ENCODE measurements around the gene TMEM215.
"Not testable (repeated sequence)": the region's sequence is repeated elsewhere in the genome, so short reads cannot be mapped to it uniquely, and the experiment has no call there.

Gene TMEM215, protein sequence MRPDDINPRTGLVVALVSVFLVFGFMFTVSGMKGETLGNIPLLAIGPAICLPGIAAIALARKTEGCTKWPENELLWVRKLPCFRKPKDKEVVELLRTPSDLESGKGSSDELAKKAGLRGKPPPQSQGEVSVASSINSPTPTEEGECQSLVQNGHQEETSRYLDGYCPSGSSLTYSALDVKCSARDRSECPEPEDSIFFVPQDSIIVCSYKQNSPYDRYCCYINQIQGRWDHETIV

DNA sequence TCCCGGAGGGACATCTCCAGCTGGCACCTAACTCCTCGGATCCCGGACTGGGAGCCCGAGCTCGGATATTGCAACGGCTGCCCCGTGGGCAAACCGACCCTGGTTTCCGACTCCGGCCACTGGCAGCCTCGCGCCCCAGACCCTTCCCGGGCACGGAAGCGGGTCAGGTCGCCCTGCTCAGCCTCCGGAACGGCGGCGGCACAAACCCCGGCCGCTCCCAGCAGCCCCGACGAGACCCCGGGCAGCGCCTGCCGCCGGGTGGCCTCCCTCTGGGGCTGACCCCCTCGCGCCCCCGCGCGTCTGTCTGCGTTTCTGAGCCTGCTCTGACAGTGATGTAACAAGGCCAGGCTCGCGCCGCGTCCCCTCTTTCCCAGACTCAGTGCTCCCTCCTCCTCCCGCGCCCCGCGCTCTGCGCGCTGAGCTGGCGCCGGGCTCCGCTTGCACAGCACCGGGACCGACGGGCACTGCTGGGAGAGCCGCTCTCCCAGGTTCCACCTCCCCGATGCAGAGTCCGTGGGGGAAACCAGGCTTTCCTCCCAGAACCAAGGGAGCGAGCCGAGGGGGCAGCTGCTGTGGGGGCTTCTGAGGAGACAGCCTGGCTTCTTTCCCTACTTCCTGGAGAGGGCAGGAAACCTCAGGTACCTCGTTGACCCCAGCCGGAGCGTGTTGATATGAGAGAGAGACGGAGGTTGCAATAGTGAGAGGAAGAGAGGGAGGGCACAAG, at the start of gene TMEM215:
Gene TMEM215 (plus strand): TSS at position 373 of the 724 bp plus-strand sequence. CDS start 644 bp downstream, outside the sequence.
- no peak for DNase-seq

DNA sequence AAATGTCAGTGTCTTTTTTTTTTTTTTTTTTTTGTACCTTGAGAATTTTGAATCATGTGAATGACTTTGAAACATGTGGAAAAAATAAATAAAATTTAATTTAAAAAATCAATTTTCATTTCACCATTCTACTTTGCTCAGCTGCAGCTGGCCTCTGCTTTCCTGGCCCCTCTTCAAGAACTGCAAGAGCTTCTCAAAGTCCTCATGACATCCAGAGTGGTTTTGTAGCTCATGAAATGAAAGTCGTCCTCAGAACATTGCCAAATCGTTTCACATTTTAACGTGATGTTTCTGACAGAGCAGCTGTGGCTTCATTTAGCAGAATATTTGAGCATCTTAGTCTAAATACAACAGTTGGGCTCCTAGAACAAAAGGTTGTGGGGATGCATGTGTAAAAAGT, 47.9 kb upstream of the TMEM215 start:
- DNase-seq = no peak

DNA sequence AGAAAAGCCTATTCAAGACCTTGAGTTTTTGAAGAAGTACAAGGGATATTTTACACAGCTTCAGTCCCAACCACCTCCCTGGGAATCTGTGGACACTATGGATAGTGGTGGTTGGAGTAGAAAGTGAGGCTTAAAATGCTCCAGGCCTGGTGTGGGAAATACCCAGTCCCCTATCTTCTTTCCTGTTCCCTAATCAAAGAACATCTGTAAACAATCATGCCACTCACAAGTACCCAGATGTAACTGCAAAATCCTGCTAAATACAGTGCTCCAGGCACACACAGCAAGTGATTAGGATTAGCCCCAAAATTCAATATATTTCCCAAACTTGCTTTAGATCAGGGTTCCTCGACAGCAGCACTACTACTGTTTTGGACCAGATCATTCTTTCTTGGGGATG, 46.0 kb upstream of the TMEM215 start:
- DNase-seq = no peak

DNA sequence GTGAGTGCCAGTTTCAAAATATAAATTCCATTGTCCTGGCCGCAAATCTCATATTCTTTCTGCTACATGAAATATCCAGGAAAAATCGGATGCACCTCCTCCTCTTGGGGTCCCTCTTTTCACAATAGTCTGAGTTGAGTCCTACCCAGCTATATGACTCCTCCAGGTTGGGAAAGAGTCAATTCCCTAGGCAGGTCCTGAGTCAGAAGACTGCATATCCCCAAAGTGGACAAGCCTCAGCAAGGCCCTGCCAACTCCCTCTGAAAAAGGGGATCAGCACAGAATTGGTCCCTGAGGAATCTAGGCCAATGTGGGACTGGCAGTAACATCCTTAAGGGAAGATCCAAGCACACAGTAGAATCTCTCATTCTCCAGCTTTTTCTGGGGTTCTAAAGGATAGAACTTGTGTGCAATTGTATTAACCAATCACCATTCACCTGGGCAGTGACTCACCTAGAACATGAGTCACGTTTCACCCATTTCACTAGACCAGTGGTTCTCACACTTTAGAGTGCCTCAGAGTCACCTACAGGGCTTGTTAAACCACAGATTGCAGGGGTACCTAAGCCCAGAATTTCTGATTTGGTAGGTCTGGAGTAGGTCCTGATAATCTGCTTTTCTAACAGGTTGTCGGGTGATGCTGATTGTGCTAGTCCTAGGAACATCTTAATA, 44.7 kb upstream of the TMEM215 start:
- no peak for DNase-seq

DNA sequence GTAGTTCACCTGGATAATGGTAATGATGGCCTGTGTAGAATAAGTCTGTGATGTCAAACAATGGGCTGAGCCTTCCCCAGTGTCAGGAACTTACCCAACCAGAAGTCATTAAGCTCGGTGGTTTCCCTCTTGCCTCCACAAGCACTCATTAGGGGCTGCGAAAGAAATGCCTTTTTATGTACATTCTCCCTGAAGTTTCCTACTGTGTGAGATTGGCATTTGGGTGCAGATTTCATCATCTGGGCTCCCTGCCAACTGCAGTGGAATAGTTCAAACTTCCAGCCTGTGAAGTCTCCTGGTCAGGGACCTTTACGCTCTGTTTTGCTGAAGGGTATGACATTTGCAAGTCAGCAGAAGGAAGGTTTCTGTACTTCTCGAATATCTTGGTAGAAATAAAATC, 41.6 kb upstream of the TMEM215 start:
- no peak for DNase-seq

DNA sequence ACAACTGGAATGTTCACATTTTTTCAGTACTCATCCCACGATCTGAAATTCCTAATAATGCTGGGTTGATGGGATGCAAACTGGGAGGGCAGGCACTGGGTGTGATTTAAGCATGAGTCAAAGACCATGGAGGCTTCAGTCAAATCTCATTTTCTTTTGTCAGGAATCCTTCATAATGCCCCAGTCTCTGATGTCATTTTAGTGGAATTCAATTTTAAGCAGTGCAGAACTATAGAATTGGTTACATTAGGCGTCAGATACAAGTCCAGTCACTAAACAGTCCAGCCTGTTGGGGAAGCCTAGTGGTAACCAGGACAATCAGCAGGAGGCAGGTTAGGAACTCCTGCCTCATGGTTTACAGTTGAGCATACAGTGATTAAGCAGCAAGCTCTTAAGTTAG, 41.0 kb upstream of the TMEM215 start:
- DNase-seq = no peak

DNA sequence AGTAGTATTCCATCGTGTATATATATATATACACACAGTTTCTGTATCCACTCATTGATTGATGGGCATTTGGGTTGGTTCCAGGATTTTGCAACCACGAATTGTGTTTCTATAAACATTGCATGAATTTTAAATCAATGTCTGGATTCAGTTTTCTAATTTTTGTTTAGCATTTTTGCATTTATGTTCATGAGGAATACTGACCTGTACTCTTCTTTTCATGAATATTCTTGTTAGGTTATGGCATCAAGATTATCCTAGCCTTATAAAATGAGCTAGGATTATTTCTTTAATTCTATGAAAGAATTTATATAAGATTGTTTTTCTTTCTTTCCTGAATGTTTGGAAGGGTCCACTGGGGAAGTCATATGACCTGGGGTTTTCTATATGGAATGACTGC, 35.3 kb upstream of the TMEM215 start:
- DNase-seq = no peak

DNA sequence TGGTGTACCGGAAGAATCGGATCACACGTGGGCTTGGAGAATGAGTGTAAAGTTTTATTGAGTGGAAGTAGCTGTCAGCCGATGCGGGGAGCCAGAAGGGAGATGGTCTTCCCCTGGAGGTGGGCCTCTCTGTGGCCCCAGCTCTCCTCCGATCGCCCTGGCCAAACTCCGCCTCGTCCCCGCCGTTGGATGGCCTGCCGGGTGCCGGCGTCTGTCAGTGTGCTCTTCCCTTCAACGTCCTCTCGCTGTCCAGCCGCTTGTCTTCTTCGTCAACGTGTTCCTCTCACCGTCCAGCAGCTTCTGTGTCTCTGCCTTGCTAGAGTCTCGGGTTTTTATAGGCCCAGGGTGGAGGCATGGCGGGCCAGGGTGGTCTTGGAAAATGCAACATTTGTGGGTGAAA, 27.6 kb upstream of the TMEM215 start:
- no peak for DNase-seq

DNA sequence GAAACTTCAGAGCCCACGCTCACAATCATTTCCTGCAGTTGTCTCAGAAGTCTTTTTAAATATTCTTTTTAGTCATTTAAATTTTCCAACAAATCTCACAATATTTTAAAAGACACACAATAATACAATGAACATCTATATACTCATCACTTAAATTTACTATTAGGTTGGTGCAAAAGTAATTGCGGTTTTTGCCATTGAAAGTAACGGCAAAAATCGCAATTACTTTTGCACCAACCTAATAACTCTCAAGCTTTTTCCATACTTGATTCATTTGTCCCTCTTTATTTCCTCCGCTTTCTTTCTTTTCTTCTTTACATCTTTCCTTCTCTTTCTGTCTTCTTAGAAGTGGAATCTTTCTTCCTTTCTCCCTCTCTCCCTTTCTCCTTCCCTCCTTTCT, 19.2 kb upstream of the TMEM215 start:
- no peak for DNase-seq

DNA sequence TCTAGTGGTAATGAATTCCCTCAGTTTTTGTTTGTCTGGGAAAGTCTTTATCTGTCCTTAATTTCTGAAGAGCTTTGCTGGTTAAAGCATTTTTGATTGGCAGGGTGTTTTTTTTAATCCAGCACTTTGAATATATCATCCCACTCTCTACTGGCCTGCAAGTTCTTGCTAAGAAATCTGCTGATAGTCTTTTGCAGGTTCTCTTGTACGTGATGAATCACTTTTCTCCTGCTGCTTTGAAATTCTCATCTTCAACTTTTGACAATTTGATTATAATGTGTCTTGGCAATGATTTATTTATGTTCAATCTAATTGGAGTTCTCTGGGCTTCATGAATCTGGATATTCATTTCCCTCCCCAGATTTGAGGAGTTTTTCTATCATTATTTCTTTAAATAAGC, 8.1 kb upstream of the TMEM215 start:
- no peak for DNase-seq

DNA sequence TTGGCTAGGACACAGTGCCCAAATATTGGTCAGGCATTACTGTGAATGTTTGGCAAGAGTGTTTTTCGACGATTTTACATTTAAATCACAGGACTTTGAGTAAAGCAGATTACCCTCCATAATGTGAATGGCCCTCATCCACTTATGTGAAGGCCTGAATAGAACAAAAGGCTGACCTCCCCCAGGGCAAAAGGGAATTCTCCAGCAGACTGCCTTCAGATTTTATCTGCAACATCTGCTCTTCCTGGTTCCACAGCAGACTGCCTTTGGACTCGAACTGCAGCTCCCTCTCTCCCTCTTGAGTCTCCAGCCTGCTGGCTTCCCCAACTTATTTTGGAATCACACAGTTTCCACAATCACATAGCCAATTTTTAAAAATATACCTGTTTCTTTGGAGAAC, 7.1 kb upstream of the TMEM215 start:
- DNase-seq = no peak

DNA sequence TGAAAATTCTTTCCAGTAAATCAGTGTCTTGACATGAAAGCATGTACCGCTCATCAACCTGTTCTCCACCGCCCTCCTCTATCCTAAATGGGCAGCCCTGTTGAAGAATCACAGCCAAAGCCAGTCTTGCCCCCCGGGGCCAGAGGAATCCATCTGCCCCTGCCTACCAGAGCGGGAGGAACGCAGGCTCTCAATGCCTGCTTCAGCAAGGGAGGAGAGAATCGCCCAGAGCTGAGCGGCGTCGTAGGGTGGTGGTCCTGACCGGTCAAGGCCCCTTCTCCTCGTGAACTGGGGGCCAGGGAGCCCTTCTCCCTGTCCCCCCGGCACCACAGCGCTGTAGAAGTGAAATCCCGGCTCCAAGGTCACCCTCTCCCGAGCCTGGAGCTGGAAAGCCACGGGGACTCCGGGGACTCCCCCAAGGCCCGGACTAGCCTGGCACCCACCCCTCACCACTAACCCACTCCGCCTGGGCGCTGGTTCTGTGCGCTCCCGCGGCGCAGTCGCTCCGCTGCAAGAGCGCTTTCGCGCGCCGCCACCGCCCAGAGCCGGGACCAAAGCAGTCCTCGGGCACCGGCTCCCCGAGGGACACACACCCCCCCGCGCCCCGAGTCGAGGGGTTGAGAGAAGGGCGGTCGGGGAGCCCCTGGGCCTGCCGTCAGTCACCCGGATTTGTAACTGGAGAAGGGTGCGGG, 718 bp upstream of the TMEM215 start:
- DNase-seq = no peak

DNA sequence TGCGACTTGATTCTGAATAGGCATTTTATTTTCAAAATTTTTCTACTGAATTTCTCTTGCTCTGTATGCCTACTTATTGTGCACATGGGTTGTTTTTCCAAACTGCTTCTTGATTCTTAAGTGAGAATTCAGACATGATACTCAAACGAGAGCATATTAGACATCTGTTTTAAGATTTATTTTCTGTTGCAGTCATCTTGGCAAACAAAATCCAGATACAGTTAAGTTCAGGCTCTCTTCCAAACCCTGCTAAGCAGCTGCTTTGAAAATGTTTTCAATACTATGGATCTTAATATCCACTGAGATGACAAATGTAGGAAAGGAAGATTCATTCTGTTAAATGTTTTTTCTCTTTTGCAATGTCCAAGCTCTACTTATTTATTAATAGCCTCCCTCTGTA, 4.5 kb downstream of the TMEM215 start:
- no peak for DNase-seq

DNA sequence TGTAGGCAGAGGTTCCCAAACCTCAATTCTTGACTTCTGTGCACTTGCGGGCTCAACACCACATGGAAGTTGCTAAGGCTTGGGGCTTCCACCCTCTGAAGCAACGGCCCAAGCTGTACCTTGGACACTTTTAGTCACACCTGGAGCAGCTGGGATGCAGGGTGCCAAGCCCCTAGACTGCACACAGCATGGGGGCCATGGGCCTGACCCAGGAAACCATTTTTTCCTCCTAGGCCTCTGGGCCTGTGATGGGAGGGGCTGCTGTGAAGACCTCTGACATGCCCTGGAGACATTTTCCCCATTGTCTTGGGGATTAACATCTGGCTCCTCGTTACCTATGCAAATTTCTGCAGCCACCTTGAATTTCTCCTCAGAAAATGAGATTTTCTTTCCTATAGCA, 12.7 kb downstream of the TMEM215 start:
- DNase-seq = not testable (repeated sequence)

DNA sequence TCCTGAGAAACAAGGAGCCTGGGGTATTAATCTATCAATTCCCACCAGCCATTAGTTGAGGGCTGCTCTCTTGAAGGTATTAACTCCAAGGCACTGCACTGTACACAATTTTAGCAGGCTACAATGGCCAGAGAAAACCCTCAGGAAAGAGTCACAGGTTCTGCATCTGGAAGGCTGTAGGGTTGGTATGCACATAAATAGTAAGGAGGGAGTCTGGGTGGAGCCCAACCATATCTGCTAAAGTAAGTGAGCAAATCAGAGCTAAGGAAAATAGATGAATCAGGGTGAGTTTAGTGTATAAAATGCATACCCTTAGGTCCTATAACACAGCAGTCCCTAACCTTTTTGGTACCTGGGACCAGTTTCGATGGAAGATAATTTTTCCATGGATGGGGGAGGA, 18.2 kb downstream of the TMEM215 start:
- DNase-seq = no peak

DNA sequence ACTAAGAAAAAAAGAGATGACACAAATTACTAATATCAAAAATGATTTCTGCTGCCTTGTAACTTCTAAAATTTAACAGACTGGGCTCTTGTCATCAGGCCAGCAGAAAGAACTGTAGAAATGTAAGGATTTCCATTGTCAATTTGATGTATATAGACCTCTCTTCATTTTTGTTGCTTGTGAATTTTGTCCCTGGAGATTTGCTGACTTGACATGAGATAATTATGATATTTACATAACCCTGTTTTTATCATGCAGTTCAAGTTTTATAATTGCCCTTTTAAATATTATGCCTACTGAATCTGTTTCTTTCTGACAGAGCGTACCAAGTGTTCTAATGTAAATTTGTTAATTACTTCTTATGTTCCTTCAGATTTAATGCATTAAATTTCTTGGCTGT, 23.9 kb downstream of the TMEM215 start:
- DNase-seq = no peak

DNA sequence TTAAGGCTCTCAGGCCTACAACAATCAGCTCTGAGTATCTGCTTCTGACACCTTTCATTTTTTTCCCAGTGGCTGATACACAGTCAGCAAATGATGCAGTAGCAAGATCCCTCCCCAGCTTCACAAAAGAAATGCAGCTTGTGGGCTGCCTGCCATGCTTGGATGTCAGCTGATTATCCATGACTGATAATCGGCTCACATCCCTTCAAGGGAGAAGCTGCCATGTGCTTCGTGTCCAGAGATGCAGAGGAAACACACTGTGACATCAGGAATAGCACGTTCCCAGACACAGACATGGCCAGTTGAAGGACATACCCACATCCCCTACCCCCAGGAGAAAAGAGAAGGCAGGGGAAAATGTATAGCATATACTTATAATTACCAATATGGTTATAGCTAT, 27.9 kb downstream of the TMEM215 start:
- DNase-seq = no peak

DNA sequence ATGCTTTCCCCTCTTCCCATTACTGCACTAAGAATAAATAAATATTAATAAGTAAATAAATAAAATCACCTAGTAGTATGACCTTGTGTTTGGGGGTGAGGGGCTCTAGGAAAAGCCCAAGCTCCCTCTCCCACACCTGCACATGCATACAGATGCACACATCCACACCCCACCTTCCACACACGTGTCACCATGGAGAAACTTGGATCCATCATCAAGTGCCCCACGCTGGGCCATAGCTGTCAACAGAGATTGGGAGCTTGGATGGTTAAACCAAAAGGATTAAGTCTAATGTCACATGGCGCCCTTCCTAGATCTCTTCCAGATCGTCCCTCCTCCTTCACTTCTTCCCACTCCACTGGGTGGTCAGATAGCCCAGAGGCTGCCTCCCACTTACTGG, 37.0 kb downstream of the TMEM215 start:
- no peak for DNase-seq

DNA sequence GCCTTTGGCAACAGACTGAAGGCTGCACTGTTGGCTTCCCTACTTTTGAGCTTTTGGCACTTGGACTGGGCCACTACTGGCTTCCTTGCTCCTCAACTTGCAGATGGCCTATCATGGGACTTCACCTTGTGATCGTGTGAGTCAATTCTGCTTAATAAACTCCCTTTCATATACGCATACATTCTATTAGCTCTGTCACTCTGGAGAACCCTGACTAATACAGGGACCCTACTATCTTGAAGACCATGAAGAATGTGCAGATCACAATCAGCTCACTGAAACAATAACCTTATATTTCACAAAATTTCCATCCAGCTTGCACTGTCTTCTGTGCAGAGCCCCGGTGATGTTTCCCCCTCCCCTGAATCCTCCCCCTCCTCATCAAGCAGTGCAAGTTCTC, 39.8 kb downstream of the TMEM215 start:
- DNase-seq = no peak

DNA sequence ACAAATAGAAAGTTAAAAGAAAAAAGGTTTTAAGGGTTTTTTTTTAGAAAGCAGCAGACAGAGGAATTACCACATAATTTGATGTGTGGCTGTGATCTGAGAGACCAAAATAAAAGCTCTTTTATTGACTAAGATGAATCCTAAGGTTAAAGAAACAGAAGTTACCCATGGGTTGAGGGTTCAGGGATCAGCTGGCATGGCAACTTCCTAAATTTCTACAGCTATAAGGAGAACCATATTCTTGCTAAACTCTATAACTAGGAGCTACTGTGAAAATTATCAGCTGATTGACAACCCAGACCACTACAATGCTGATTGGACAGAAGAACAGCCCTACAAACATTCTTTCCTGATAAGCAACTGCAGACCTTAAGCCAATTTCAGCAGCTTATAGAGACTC, 40.2 kb downstream of the TMEM215 start:
- DNase-seq = no peak

DNA sequence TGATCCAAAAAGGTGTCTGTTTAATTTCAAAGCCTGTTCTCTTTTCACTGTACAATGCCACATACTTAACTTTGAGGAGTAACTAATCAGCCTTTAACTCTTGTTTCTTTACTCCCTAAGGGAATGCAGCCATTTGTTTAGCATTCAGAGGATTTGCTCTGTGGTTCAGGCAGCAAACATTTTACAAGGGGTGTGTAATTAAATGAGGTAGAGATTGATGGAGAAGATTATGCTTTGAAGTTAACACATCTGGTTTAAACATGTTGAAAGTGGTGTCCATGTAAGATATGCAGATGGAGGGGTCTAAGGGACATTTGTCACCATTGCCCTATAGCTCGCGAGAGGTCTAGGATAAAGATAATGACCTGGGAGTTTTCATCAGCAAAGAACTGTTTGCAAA, 41.9 kb downstream of the TMEM215 start:
- DNase-seq = no peak

DNA sequence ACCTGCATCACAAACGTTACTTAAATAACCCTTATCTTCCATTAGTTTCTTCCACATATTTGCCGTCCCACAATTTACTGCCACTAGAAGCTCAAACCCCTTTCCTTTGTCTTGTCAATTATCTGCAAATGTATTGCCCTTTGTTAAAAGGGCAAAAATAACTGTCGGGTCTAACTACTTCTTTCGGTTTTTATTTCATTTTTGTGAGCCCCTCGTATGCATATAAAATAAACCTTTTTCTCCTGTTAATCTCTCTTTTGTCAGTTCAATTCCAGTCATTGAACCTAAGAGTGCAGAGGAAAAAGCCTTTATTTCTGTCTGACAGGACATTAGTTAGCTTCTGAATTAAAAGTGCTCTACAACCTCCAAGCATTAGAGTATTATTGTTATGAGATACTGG, 45.5 kb downstream of the TMEM215 start:
- DNase-seq = no peak

DNA sequence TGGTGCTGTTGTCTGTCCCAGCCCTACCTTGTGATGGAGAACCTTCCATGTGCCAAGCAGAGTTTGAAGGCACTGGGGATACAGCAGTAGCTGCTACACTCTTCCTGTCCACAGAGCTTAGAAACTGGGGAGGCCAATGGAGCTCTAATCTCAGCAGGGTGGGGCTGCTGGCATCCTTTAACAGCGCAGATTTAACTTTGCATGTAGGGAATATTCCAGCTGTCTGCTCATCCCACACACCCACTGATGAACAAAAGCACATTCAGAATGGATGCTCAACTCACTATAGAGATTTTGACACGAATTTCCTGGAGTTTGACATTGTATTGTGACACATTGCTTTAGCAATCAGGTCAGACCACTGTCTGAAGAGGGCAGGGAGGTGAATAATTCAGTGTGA, 49.0 kb downstream of the TMEM215 start:
- DNase-seq = no peak
